NCI-H2227 (cell line): ENCODE results near the gene OBSCN.
"Not testable (repeated sequence)": the region's sequence is repeated elsewhere in the genome, so short reads cannot be mapped to it uniquely, and the experiment has no call there.

Source experiments
- DNase-seq: peaks from one replicate; lab custom pipeline; 2025; ENCODE audit not compliant: unreplicated experiment; lab: John Stamatoyannopoulos, UW

Gene OBSCN

DNA sequence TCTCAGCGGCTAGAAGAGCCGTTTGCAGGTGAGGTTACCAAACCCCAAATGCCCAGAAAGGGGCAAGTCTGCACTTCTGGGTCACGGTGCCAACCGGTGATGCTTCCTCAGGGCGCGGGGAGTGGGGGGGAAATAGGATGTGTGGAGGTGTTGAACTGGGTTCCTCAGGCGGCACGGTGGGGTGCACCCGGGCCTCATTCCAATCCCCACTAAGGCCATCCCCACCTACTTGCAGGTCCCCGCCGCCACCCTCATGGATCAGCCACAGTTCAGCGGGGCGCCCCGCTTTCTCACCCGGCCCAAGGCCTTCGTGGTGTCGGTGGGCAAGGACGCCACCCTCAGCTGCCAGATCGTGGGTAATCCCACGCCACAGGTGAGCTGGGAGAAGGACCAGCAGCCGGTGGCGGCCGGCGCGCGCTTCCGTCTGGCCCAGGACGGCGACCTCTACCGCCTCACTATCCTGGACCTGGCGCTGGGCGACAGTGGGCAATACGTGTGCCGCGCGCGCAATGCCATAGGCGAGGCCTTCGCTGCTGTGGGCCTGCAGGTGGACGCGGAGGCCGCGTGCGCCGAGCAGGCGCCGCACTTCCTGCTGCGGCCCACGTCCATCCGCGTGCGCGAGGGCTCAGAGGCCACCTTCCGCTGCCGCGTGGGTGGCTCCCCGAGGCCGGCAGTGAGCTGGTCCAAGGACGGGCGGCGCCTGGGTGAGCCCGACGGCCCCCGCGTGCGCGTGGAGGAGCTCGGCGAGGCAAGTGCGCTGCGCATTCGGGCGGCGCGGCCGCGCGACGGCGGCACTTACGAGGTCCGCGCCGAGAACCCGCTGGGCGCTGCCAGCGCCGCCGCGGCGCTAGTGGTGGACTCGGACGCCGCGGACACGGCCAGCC is 3.9 kb downstream of the OBSCN start:
- DNase-seq: no peak

DNA sequence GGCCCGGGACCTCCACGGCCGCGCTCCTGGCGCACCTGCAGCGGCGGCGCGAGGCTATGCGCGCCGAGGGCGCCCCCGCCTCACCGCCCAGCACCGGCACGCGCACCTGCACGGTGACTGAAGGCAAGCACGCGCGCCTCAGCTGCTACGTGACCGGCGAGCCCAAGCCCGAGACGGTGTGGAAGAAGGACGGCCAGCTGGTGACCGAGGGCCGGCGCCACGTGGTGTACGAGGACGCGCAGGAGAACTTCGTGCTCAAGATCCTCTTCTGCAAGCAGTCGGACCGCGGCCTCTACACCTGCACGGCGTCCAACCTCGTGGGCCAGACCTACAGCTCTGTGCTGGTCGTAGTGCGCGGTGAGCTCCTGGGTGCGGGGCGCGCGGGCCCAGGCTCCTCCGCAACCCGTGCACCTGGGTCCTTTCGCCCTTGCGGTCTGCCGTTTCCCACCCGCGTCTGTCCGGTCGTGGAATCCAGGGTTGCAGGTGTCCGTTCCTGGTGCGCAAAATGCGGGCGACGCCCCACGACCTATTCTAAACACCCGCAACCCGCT is 4.6 kb downstream of the OBSCN start:
- DNase-seq: no peak

- peak; percentile 90 for DNase-seq
Measured at GRCh38 chr1:228212966-228213844, 5.4 kb downstream of the OBSCN start.

DNA sequence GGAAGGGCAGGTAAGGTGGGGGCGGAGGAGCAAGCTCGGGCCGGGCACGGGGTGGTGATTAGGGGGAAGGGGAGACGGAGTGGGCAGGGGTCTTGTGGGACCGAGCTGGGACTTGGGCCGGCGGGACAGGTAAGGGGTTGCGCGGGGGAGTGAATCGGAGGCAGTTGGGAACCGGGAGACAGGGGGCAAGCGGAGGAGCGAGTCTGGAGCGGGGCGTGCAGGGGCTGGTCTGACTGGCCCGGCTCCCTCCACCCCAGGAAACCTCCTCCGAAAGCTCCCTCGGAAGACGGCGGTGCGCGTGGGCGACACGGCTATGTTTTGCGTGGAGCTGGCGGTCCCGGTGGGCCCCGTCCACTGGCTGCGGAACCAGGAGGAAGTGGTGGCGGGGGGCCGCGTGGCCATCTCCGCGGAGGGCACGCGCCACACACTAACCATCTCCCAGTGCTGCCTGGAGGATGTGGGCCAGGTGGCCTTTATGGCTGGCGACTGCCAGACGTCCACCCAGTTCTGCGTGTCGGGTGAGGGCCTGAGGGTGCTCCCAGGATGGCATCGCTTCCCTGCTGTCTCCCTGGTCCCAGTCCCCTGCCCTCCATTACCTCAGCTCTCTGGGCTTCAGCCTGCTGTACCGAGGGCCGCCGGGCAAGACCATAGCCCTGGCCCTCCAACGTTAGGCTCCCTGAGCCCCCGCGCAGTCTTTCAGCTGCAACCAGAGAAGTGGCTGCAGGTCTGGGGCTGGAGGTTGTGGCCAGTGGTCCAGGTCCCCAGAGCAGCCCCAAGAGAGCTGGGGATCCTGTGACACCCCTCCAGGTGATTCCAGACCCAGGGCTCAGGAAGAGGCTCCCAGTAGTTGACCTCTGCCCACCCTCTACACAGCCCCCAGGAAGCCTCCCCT is 6.3 kb downstream of the OBSCN start:
- no peak for DNase-seq

DNA sequence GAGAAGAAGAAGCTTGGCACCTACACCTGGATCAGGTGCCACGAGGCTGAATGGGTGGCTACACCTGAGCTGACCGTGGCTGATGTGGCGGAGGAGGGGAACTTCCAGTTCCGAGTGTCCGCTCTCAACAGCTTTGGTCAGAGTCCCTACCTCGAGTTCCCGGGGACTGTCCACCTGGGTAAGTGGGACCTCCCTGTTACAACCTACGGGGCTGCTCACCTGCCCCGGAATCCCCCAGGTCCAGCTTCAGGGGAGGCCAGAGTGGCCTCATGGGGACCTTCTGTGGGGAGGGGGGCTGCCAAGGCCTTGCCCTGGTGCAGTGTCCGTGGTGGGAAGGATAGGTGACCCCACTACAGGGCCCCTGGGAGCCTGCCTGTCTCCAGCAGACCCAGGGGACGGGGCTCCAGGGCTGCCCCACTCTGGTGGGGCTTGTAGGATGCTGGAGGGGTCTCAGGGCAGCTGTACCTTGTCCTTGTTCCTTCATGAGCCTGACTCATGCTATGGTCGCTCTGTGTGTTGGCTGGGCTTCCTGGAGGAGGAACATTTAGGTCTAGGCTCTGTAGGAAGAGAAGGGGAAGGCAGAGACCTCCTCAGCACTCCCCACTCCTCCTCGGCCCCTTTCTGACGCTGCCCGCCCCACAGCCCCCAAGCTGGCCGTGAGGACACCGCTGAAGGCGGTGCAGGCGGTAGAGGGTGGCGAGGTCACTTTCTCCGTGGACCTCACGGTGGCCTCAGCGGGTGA is 7.2 kb downstream of the OBSCN start:
- no peak for DNase-seq

- DNase-seq: no peak
Measured at GRCh38 chr1:228215663-228216116, 7.8 kb downstream of the OBSCN start.

- DNase-seq: no peak
Measured at GRCh38 chr1:228216371-228217320, 8.8 kb downstream of the OBSCN start.

DNA sequence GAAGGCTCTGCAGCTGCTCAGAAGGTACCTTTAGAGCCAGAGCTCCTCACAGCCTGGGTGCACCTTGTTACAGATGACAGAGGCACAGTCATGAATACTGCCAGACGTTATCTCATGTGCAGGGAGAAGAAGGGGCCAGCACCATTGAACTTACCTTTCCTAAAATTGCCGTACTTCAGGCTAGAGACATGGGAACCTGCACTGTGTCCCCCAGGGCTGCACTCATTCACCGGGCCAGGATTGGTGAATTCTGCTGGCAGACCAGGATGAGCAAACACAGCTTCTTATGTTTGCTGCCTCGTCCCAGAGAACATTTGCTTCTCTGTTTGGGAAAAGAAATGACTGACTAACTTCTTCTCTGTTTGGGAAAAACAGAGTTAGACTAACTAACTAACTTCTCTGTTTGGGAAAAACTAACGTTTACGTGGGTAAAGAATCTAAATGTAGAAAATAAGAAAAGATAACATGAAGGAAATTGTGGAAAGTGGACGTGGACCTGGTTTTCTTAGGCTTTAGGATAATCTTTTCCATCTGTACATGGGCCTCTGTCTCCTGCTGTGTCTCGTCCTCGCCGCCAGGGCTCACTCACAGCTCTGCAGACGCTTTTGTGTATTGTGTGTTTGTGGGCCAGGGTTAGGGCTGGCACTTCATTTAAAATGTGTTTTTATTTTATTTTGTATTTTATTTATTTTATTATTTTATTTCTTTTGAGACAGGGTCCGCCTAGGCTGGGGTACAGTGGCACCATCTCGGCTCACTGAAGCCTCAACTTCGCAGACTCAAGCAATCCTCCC is 9.9 kb downstream of the OBSCN start:
- DNase-seq: no peak

DNA sequence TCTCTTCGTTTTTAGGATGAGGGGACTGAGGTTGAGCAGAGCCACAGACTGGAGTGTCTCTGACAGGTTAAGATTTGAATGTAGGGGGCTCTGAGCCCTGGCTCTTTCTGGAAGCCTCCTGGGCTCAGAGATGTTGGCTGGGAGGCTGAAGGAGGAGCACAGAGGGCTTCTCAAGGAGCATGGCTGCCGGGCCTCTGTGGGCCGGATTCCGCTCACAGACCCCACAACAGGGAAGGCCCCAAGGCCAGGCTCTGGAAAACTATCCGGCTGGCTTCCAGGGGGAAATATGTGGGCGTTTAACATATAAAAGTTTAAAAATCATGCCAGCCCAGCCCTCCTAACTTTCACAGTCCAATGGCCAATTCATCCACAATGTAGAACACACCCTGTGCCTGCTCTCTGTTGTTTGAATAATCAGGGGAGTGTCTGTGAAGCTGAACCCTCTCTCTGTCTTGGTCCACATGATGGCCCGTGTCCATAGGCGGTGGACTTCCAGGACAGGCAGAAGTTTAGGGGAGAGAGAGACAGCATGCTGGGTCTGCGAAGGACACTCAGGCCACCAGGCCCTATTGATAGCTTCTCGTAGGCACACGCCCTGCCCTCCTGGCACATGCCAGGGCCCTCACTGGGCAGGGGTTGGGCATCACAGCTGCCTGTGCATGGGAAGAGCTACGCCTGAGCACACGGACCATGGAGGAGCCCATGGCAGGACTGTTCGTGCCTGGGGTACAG is 10.8 kb downstream of the OBSCN start:
- DNase-seq: no peak

DNA sequence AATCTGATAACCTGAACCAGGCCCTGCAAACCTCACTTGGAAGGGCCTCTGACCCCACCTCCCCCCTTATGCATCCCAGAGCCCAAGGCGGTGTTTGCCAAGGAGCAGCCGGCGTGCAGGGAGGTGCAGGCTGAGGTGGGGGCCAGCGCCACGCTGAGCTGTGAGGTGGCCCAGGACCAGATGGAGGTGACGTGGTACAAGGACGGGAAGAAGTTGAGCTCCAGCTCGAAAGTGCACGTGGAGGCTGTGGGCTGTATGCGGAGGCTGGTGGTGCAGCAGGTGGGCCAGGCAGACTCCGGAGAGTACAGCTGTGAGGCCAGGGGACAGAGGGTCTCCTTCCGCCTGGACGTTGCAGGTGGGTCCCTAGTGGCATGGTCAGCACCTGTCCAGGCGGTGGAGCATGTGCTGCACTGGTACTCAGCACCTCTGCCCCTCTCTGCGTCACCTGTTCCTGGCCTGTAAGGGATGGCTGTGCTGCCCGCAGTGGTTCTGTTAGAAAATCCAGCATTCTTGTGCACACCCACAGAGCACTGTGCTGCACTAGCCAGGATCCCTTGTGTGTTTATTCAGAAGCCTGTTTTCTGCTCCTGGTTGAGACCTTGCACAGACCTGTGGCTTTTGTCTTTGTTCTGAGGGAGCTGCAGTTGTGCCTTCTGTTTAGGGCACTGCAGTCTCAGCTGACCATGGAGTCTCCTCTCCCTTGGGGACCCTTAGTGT is 11.6 kb downstream of the OBSCN start:
- no peak for DNase-seq

DNA sequence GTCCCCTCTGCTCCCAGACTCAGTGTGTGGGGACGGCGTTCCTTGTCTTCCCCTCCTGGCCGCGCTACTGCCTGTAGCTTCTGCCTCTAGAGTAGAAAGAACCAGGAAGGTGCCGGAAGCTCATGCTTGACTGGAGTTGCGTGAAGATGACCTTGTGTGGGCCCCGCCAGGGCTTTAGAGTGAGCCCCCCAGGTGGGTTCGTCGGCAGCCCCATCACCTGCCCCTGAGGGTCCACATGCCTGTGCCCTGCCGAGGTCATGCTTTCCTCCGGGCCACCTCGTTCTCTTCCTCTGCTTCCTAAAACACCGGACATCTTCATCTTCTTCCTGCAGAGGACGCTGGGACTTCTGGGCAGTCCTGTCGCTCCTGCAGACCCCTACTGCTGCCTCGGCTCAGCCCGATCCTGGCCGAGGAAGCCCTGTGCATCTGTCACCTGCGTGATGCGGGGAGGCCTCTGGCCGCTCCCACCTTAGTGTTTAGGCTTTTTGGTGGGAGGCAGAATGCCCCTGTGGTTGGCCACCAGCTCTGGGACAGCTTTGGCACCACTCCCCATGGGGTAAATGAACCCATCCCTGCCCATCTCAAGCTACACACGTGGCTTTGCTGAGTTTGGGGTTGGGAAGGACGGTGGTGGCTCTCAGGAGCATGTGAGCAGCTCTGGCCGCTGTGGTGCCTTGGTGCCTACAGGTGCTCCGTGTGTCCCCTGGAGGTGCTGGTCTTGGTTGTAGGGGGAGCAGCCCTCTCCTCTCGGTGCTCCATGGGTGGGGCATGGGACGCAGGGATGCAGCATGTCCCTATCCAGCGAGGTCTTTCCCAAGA is 12.3 kb downstream of the OBSCN start:
- DNase-seq: no peak

DNA sequence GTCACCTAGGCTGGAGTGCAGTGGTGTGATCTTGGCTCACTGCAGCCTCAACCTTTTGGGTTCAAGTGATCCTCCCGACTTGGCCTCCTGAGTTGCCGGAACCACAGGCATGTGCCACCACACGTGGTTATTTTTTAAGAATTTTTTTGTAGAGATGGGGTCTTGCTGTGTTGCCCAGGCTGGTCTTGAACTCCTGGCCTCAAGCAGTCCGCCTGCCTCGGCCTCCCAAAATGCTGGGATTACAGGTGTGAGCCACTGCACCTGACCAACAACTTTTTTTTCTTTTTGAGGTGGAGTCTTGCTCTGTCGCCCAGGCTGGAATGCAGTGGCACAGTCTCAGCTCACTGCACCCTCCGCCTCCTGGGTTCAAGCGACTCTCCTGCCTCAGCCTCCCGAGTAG is 13.3 kb downstream of the OBSCN start:
- DNase-seq: not testable (repeated sequence)

DNA sequence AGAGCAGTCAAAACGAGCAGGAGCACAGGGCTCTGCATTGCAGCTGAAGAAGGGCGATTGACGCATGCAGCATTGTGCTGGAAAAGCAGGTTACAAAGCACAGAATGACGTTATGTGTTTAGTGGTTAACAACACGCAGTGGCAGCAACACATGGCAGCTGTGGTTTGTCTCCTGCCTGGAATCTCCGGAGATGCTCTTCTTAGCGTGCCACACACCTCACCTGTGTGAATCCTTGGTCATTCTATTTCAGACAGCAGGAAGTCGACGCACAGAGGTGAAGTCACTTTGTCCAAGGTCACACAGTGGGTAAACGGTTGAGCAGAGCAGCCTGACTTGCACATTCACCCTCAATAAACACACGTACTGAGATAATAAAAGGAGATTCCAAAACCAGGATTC is 14.7 kb downstream of the OBSCN start:
- no peak for DNase-seq

DNA sequence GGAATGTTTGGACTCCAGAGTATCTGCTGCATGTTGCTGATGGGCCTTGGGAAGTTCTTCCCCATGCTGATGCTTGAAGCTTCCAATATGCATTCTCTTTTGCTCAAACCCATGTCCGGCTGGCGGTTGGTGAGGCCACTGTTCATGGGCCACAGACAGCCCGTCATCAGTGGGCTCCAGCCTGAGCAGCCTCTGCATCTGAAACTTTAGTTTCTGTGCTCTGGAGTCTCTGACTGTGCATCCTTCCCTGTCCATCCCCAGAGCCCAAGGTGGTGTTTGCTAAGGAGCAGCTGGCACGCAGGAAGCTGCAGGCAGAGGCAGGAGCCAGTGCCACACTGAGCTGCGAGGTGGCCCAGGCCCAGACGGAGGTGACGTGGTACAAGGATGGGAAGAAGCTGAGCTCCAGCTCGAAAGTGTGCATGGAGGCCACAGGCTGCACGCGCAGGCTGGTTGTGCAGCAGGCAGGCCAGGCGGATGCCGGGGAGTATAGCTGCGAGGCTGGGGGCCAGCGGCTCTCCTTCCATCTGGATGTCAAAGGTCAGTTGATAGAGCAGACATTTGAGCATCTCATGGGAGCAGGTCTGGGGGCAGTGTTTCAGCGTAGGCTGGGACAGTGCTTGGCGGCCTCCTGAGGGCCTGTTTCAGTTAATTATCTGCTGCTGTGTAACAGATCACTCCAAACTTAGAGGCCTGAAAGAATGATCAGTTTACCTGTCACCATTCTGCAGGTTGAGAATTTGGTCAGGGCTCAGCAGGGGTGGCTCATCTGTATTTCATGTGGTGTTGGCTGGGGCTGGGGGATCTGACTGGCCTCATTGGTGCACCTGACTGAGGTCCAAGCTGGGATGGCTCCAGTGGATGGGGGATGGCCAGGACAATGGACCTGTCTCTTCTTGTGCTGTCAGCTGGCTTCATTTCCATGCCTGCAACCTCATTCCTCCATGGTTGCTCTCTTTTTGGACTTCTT is 16.6 kb downstream of the OBSCN start:
- DNase-seq: no peak
